Measurements from ENCODE around the gene G6PD.

Gene G6PD

GRCh38 chrX:154482786-154483185, 63.9 kb downstream of the G6PD start:
- TF ChIP-seq GABPA (IDR thresholded peaks at IDR 0.05; ENCODE audit: low read depth): no peak
- TF ChIP-seq POLR2AphosphoS5 (IDR thresholded peaks at IDR 0.05; ENCODE audit: low read depth): no peak
- TF ChIP-seq CTCF (IDR thresholded peaks at IDR 0.05; ENCODE audit: insufficient read depth, low read length): no peak
- no peak for TF ChIP-seq REST (IDR thresholded peaks at IDR 0.05; ENCODE audit: insufficient replicate concordance, low read depth)
- TF ChIP-seq SPI1 (IDR thresholded peaks at IDR 0.05; ENCODE audit: borderline replicate concordance, low read depth): no peak
- Histone ChIP-seq H3K27me3 (ENCODE audit: insufficient read depth, poor library complexity, severe bottlenecking) (no peaks in the 10 kb centered on the region), H3K27ac (replicated peaks) (no peak overlapping the region), H3K4me3 (replicated peaks; ENCODE audit: insufficient read depth, low read length) (no peak overlapping the region)
- no peak for DNase-seq (ENCODE audit: low read depth in 1 of 2, low spot score in 1 of 2)

GRCh38 chrX:154481911-154482601, 64.6 kb downstream of the G6PD start:
- TF ChIP-seq SPI1 (IDR thresholded peaks at IDR 0.05; ENCODE audit: borderline replicate concordance, low read depth) (no peak), GABPA (IDR thresholded peaks at IDR 0.05; ENCODE audit: low read depth) (no peak), POLR2AphosphoS5 (IDR thresholded peaks at IDR 0.05; ENCODE audit: low read depth) (no peak), REST (IDR thresholded peaks at IDR 0.05; ENCODE audit: insufficient replicate concordance, low read depth) (no peak), CTCF (IDR thresholded peaks at IDR 0.05; ENCODE audit: insufficient read depth, low read length) (no peak)
- Histone ChIP-seq H3K4me3 (replicated peaks; ENCODE audit: insufficient read depth, low read length) (no peak overlapping the region), H3K27ac (replicated peaks) (no peak overlapping the region), H3K27me3 (ENCODE audit: insufficient read depth, poor library complexity, severe bottlenecking) (no peaks in the 10 kb centered on the region)
- no peak for DNase-seq (ENCODE audit: low read depth in 1 of 2, low spot score in 1 of 2)

Measured in HL-60 (cell line).